Measurements from ENCODE around the gene OSBP2. TPM values are rescaled to one million over a fixed set of nuclear protein-coding genes. Genes with fewer than 3 reads are reported as not detected.

Gene OSBP2
- total RNA-seq, 1 donor from 2014 or later: 3.1 TPM

- TF ChIP-seq, protein P1, sequence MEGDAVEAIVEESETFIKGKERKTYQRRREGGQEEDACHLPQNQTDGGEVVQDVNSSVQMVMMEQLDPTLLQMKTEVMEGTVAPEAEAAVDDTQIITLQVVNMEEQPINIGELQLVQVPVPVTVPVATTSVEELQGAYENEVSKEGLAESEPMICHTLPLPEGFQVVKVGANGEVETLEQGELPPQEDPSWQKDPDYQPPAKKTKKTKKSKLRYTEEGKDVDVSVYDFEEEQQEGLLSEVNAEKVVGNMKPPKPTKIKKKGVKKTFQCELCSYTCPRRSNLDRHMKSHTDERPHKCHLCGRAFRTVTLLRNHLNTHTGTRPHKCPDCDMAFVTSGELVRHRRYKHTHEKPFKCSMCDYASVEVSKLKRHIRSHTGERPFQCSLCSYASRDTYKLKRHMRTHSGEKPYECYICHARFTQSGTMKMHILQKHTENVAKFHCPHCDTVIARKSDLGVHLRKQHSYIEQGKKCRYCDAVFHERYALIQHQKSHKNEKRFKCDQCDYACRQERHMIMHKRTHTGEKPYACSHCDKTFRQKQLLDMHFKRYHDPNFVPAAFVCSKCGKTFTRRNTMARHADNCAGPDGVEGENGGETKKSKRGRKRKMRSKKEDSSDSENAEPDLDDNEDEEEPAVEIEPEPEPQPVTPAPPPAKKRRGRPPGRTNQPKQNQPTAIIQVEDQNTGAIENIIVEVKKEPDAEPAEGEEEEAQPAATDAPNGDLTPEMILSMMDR (IDR thresholded peaks at IDR 0.05): no peak
- H3K4me3 ChIP-seq: no peak overlapping the region
- intact Hi-C loops (cut with DNase I): no loop called here
- H3K27me3 ChIP-seq (ENCODE audit: low read depth): no peaks in the 10 kb centered on the region
- ATAC-seq: no peak
- no peaks in the 10 kb centered on the region for H3K4me1 ChIP-seq
- DNase-seq: no peak
- no peak overlapping the region for H3K27ac ChIP-seq
- peaks cover 1% of the 10 kb centered on the region for H3K9me3 ChIP-seq
- H3K36me3 ChIP-seq: no peaks in the 10 kb centered on the region
These were observed 163.1 kb downstream of the OSBP2 start for GRCh38 chr22:30857791-30858190.

DNA sequence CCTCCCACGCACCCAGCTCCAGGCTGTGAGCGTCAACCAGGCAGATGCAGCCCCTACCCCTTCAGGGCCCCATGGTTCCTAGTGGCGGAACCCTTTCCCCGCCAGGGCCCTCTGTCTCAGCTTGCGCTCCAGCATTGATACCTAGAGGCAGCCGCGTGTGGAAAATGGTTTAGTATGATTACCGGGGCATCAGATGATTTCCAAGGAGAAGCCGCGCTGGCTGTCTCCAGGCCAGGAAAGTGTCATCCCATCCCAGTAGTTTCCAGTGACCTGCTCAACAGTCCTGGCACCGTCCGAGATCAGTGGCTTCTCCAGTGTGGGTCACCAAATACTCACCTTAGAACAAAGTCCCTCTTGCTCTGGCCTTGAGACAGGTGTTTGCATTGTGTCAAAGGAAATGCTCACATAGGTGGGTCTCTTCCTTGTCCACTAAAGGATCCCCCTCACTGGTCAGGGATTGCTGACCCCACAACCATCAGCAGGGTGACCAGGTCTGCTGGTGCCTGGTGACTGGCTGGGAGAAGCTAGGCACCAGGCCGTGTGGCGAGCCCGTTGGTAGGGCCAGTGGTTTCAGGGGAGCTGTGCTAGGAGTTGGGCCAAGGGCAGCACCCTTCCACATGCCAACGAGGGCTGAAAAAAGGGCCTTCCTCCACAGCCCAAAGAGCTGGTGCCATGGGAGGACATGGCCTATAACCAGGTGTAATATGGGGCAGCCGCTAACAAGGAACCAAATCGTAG lies 164.5 kb downstream of the OSBP2 start:
- H3K27me3 ChIP-seq (ENCODE audit: low read depth): no peaks in the 10 kb centered on the region
- TF ChIP-seq, protein P1 (IDR thresholded peaks at IDR 0.05): no peak
- no peaks in the 10 kb centered on the region for H3K36me3 ChIP-seq
- no peak for DNase-seq
- intact Hi-C loops (cut with DNase I): no loop called here
- H3K4me1 ChIP-seq: no peaks in the 10 kb centered on the region
- no peak for ATAC-seq
- no peak overlapping the region for H3K4me3 ChIP-seq
- no peaks in the 10 kb centered on the region for H3K9me3 ChIP-seq
- H3K27ac ChIP-seq: no peak overlapping the region

GRCh38 chr22:30859714-30860095 lies 165.0 kb downstream of the OSBP2 start:
- no peak for ATAC-seq
- Histone ChIP-seq H3K27me3 (ENCODE audit: low read depth) (no peaks in the 10 kb centered on the region), H3K27ac (no peak overlapping the region), H3K4me3 (no peak overlapping the region), H3K4me1 (no peaks in the 10 kb centered on the region), H3K36me3 (no peaks in the 10 kb centered on the region), H3K9me3 (no peaks in the 10 kb centered on the region)
- no peak for DNase-seq
- intact Hi-C loops (cut with DNase I): no loop called here
- TF ChIP-seq, protein P1 (IDR thresholded peaks at IDR 0.05): no peak

GRCh38 chr22:30860176-30861105 lies 165.8 kb downstream of the OSBP2 start:
- intact Hi-C loops (cut with DNase I): no loop called here
- Histone ChIP-seq H3K27me3 (ENCODE audit: low read depth) (no peaks in the 10 kb centered on the region), H3K27ac (no peak overlapping the region), H3K36me3 (no peaks in the 10 kb centered on the region), H3K9me3 (no peaks in the 10 kb centered on the region), H3K4me3 (no peak overlapping the region), H3K4me1 (no peaks in the 10 kb centered on the region)
- no peak for ATAC-seq
- no peak for DNase-seq
- TF ChIP-seq, protein P1 (IDR thresholded peaks at IDR 0.05): no peak

DNA sequence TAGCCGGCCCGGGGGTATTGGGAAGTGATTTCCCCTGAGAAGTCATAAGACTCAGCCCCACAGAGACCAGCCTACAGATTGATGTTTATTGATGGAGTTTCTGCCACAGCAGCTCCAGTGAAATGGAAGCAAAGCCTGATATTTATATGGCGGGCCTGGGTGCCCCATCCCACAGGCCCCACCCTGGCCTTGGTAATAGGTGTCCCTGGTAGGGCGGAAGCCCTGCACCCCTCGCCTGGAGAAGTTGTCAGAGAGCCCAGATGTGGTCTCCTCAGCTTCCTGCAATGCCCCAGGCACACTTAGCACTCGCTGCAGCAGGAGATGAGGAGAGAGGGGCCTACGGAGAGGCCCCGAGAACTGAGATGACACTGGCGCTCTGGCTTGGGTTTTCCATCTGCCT lies 166.5 kb downstream of the OSBP2 start:
- no peaks in the 10 kb centered on the region for H3K27me3 ChIP-seq (ENCODE audit: low read depth)
- H3K36me3 ChIP-seq: no peaks in the 10 kb centered on the region
- no peaks in the 10 kb centered on the region for H3K4me1 ChIP-seq
- H3K4me3 ChIP-seq: no peak overlapping the region
- no peak for ATAC-seq
- intact Hi-C loops (cut with DNase I): no loop called here
- H3K9me3 ChIP-seq: no peaks in the 10 kb centered on the region
- H3K27ac ChIP-seq: no peak overlapping the region
- TF ChIP-seq, protein P1 (IDR thresholded peaks at IDR 0.05): no peak
- no peak for DNase-seq
